Measurements from ENCODE around the gene OAS2.
"Not testable (repeated sequence)": the region's sequence is repeated elsewhere in the genome, so short reads cannot be mapped to it uniquely, and the experiment has no call there.

Gene OAS2

GRCh38 chr12:112985642-112986290 is 7.4 kb downstream of the OAS2 start:
- DNase-seq (ENCODE audit: low spot score), result no peak

DNA sequence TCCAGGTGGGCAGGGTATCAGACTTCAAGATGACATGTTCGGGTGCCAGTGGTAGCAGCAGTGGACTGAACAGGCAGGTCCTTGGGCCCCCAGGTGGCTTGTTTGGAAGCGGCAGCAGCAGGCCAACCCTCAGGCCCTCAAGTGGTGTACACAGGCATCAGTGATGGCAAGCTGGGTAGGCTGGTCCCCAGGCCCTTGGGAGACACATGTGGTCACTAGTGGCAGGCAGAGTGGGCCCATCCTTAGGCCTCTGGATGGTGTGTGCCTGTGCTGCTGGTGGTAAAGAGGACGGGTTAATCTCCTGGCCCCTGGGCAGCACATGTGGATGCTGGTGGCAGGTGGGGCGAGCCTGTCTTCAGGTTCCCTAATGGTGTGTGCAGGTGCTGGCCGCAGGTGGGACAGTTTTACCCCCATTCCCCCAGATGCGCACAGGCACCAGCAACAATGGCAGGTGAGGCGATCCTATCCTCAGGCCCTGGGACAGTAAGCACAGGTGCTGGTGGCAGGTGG is 8.0 kb downstream of the OAS2 start:
- no peak for DNase-seq (ENCODE audit: low spot score)

DNA sequence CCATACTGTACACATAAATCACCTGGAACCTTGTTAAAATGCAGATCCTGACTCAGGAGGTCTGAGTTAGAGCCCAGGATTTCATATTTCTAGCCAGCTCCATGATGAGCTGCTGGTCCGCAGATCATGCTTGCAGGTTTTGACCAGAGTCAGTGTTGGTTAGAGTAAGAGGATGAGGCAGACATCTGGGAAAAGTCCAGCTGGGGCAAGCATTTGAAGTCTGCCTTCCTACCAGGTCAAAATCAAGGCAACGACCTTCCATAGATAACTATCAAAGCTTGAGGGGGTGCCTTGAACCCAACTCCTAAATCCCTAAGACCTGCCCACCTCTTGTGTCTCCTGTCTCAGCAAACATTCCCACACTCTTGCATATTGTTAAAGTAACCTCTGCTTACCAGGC is 9.2 kb downstream of the OAS2 start:
- no peak for DNase-seq (ENCODE audit: low spot score)

DNA sequence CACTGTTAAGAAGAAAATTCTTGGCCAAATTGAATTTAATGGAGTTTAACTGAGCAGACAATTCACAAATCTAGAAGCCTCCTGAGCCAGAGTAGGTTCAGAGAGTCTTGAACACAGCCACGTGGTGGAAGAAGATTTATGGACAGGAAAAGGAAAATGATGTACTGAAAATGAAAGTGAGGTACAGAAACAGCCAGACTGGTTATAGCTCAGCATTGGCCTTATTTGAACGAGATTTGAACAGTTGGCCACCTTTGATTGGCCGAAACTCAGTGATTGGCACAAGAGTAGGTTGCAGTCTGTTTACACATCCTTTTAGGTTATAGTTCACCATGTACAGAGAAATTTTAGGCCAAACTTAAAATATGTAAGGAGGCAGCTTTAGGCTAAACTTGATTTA is 9.9 kb downstream of the OAS2 start:
- no peak for DNase-seq (ENCODE audit: low spot score)

DNA sequence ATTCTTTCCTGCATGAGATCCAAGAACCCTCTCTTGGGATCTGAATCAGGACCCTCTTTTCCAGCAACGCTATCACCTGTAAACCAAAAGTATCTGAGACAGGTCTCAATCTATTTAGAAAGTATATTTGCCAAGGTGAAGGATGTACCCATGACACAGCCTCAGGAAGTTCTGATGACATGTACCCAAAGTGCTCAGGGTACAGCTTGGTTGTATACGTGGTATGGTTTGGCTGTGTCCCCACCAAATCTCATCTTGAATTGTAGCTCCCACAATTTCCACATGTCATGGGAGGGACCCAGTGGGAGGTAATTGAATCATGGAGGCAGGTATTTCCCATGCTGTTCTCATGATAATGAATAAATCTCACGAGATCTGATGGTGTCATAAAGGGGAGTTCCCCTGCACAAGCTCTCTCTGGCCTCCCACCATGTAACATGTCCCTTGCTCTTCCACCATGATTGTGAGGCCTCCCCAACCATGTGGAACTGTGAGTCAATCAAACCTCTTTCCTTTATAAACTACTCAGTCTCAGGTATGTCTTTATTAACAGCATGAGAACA is 10.6 kb downstream of the OAS2 start:
- not testable (repeated sequence) for DNase-seq (ENCODE audit: low spot score)

- DNase-seq (ENCODE audit: low spot score), result no peak
These were observed 11.5 kb downstream of the OAS2 start for GRCh38 chr12:112989806-112990205.

DNA sequence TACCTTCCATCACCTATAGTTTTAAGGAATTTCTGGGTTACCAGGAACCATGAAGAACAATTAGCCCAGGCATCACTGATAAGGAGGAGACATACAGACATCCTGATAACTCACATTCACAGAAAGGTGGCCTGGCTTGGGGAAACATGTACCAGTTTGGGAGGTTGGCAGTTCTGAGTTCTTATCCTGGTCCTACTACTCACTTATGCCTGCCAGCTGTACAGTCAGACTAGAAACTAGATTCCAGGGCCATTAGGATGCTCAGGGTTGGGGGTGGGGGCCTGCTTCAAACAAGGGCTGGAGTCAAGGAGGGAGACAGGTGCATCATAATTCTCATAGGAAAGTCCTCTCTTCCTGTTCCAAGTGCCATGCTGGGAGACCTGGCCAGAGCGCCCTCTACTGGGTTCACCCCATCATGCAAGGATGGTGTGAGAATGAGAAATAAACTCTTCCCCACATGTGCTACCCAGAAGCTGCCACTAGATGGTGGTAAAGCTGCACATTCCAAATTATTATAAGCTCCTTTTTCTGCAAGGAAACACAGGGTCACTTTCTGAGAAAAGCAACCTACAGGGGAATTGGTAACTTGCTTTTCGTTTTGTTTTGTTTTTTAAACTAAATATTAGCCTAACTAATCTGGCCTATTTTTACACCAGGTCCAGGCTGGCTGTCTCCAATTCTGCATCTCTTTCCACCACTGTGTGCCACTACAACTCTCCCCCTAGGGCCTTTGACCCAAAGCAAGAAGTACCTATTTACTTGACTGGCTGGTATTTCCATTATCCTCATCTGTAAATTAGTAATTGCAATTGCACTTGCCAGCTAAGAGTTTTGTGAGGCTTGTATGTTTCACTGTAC is 14.5 kb downstream of the OAS2 start:
- DNase-seq (ENCODE audit: low spot score), result peak; percentile 79

DNA sequence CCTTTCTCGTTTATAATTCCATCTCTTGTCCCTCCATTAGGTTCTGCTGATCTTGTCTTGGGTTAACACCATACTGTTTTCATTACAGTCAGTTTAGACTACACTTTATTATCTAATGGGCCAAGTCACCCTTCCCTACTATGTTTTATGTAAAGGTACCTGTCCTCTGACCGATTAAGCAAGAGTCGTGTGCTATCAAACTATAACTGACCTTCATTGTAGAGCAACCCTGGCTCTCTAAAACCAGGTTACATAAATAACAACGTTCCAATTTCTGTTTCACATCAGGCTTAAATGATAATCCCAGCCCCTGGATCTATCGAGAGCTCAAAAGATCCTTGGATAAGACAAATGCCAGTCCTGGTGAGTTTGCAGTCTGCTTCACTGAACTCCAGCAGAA is 16.7 kb downstream of the OAS2 start:
- DNase-seq (ENCODE audit: low spot score), result no peak

GRCh38 chr12:112996501-112996900 is 18.2 kb downstream of the OAS2 start:
- no peak for DNase-seq (ENCODE audit: low spot score)

DNA sequence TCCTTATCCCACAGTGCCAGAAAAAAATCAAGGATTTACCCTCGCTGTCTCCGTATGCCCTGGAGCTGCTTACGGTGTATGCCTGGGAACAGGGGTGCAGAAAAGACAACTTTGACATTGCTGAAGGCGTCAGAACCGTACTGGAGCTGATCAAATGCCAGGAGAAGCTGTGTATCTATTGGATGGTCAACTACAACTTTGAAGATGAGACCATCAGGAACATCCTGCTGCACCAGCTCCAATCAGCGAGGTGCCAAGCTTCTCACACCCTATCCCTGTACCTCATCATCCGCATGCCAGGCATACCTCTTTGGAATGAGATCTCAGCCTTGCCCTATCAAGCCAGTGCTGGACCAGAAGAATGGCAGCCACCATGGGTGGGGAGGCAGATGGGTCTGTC is 19.2 kb downstream of the OAS2 start:
- DNase-seq (ENCODE audit: low spot score), result no peak

DNA sequence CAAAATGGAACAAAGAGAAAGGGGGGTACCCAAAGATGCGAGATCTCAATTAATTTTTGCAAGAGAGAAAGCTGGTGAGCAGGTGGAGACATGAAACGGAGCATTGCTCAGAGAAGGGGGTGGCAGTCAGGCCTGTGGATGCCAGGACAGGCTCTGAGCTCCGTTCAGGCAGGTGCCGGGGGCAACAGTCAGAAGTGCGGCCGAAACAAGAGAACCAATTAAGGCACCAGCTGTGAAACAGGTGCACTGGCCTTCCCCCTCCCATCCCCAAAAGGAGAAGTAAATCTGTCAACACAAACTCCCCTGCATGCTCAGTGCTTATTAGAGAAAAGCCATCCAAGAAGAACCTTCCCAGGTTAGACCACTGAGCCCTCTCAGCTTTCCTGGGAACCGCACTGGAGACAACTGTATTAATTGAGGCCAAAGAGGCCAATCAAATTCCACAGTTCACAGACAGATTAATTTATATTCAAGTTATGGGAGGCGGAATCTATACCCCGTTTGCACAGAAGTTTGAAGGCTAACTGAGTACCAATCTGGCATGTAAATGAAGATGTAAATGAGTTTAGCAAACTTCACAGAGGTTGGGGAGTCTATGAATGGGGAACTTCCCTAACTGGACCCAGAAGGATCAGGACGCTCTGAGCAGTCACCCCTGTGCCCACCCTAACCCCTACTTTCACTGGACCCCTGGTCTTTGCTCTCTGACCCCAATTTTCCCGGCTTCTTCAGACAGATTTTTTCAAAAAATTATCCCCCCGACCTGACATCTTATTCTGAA is 20.9 kb downstream of the OAS2 start:
- no peak for DNase-seq (ENCODE audit: low spot score)

DNA sequence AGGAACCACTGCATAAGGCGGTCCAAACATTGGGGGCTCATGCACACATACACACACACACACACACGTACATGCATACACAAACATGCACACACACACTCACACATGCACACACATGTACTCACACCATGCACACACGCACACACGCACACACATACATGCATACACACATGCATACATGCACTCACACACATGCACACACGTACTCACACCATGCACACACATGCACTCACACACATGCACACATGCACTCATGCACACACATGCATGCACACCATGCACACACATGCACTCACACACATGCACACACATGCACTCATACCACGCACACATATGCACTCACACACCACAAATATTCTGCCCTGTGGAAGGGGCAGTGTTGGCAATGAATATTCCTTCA is 22.1 kb downstream of the OAS2 start:
- no peak for DNase-seq (ENCODE audit: low spot score)

DNA sequence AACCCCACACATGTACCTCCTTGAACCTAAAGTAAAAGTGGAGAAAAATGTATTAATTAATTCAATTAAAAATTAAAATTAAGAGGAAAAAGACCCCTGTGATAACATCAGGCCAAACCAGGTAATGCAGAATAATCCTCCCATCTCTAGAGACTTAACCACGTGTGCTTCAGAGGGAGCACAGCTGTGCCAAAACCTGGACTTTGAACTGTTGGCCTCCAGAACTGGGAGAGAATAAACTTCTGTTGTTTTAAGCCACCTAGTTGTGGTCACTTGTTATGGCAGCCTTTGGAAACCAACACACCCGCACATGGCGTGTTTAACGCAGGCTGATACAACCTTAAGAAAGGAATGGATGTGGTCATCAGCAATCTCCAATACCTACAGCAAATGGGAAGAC is 23.8 kb downstream of the OAS2 start:
- DNase-seq (ENCODE audit: low spot score), result no peak

- no peak for DNase-seq (ENCODE audit: low spot score)
These were observed 24.4 kb downstream of the OAS2 start for GRCh38 chr12:113002676-113003075.

DNA sequence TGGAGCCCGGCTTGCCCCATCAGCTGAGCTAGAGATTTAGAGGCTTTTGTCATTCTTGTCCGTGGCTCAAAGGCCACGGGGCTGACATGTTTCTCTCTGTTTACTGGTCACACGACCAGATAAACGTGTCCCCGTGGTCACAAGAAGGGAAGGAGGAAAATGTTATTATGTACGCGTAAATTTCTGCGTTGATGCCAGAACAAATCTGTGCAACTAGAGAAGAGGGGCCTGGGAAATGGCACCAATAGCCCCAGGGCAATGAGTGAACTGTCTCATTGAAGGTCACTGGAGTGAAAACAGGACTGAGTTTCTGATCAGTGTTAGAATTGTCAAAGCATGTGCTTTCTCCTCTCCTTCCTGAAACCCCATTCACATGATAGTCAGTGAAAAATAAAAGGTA is 25.3 kb downstream of the OAS2 start:
- DNase-seq (ENCODE audit: low spot score), result no peak

DNA sequence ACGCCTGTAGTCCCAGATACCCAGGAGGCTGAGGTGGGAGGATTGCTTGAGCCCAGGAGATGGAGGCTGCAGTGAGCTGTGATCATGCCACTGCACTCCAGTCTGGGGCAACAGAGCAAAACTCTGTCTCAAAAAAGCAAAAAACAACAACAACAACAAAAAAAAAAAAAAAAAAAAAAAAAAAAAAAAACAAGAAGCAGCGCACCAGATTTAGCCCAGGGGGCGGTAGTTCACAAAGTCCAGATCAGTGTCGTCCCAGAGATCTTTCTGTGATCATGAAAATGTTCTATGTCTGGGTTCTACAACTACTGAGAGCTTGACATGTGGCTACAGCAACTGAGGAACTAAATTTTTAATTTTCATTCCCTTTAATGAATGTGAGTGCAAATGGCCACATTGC is 27.4 kb downstream of the OAS2 start:
- peak; percentile 62 for DNase-seq (ENCODE audit: low spot score)

- no peak for DNase-seq (ENCODE audit: low spot score)
These were observed 27.9 kb downstream of the OAS2 start for GRCh38 chr12:113006206-113006605.

DNA sequence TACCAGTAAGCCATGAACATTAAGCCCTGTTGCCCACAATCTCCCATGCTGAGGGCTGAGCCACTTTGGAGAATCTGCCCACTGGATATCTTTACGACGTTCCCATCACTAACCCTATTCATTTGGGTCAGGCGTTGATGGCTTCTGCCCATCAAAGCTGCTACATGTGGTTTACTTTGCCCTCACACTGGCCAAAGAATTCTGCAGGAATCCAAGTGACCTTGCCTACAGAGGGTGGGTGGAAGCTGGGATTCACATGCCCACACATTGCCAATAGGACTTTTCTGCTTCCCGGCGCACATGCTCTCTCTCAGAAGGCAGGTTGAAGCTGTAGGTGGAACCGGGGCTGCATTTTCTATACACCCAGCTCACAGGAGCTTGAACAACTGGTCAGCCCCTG is 28.3 kb downstream of the OAS2 start:
- no peak for DNase-seq (ENCODE audit: low spot score)

DNA sequence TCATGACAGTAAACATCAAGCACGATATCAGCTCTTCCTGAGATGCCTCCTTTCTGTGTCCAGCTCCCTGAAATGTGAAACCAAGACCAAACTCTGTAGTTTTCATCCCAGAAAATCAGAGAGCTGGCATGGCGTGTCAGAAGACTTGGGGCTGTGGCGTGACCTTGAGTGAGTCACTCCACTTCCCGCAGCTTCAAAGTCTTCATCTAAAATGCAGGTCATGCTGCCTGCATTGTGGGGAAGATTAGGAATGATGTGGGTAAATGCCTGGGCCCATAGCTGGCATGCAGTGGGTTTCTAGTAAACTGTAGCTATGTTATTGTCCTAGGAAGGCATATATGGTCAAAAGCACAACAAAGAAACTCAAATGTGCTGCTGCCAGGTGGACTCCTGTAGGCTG is 28.8 kb downstream of the OAS2 start:
- DNase-seq (ENCODE audit: low spot score), result no peak

DNA sequence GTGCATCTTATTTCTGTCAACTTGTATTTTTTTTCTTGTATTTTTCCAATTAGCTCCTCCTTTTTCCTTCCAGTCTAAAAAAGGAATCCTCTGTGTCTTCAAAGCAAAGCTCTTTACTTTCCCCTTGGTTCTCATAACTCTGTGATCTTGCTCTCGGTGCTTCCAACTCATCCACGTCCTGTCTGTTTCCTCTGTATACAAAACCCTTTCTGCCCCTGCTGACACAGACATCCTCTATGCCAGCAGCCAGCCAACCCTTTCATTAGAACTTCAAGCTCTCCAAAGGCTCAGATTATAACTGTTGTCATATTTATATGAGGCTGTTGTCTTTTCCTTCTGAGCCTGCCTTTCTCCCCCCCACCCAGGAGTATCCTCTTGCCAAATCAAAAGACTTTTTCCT is 32.4 kb downstream of the OAS2 start:
- no peak for DNase-seq (ENCODE audit: low spot score)

- no peak for DNase-seq (ENCODE audit: low spot score)
These were observed 36.2 kb downstream of the OAS2 start for GRCh38 chr12:113014565-113014964.

GRCh38 chr12:113016796-113017195 is 38.5 kb downstream of the OAS2 start:
- DNase-seq (ENCODE audit: low spot score), result peak; percentile 55
